Left lung (tissue), 10 donors: ENCODE data around the gene POLR1G. TPM values are rescaled to one million over a fixed set of nuclear protein-coding genes. Genes with fewer than 3 reads are reported as not detected.
A peak's percentile ranks its signal among the peaks of the same experiment; 100 is the strongest.

ENCODE experiments used
- ATAC-seq: fragments of 200-7000 bp; cut with Tn5 transposase; one replicate; pipeline ENCODE4 v1.9.1; 2020; ENCODE audit warnings: moderate library complexity
- DNase-seq, 4 donors: peaks; one replicate each; pipeline ENCODE4 v3.0.0-alpha.2; 2013 to 2020
- H3K27ac ChIP-seq, 2 donors: fragments of 200-600 bp; sonication (generic) in 1 of 2; one replicate each; pipeline versions ENCODE4 v1.5.0 to v1.8.0; 2020 to 2021
- H3K27me3 ChIP-seq, 2 donors: fragments of 200-600 bp; sonication (generic) in 1 of 2; one replicate each; pipeline versions ENCODE4 v1.5.0 to v1.8.0; 2020 to 2021
- H3K36me3 ChIP-seq, 2 donors: fragments of 200-600 bp; sonication (generic) in 1 of 2; one replicate each; pipeline versions ENCODE4 v1.5.0 to v1.8.0; 2020 to 2021
- H3K4me1 ChIP-seq, 2 donors: fragments of 200-600 bp; one replicate each; pipeline ENCODE4 v1.8.0; 2021
- H3K4me3 ChIP-seq, 2 donors: fragments of 200-600 bp; sonication (generic) in 1 of 2; one replicate each; pipeline versions ENCODE4 v1.5.0 to v1.8.0; 2020 to 2021; ENCODE audit warnings: mild to moderate bottlenecking in 1 of 2
- H3K9me3 ChIP-seq, 2 donors: fragments of 200-600 bp; sonication (generic) in 1 of 2; one replicate each; pipeline versions ENCODE4 v1.5.0 to v1.8.0; 2020 to 2021
- intact Hi-C, 2 donors: fragments of 100-400 bp; cut with DNase I; formaldehyde crosslinking; loops; one replicate each; pipeline versions ENCODE4 v1.11.2 to v1.14.2; 2022
- polyA plus RNA-seq, 6 donors: library from polyadenylated mRNA; unstranded; fragments of 120-200 nt; gene quantifications; one replicate each; pipeline ENCODE4 v1.2.1, GENCODE V29; 2013; ENCODE audit not compliant: insufficient read length in 6 of 6
- total RNA-seq, 2 donors: library from RNA; stranded (reverse); fragmentation: NEBNext Ultra II Directional; extraction: Animal tissue kit (Norgen Biotek cat#: 25700); gene quantifications; one replicate each; pipeline ENCODE4 v1.2.1, GENCODE V29; 2021
- TF ChIP-seq, protein P1 (sequence below), 2 donors: fragments of 200-600 bp; sonication (generic) in 1 of 2; IDR thresholded peaks; one replicate each; pipeline versions ENCODE4 v1.5.0 to v1.8.0; 2021; ENCODE audit warnings: antibody characterized with exemption in 2 of 2
- donor health status: DM: no; HTN: yes; CAD: no.
- donor health status: DM: no; HTN: no; CAD: no.

POLR1G gene
- total and polyA plus RNA-seq, 8 donors = 2.8 to 6.0 (median 4.5) TPM

DNA sequence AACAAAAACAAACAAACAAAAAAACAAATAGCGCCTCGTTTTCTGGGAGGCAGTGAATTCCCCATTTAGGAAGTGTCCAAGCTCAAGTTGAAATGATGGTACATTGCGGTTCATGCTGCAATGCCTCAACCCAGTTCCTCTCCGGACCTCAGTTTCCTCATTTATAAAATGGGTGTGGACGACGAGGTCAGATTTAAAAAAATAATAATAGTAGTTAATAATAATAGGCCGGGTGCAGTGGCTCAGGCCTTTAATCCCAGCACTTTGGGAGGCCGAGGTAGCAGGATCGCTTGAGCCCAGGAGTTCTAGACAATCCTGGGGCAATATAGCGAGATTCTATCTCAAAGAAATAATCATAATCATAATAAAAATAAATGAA, 32.7 kb downstream of the POLR1G start:
- peak overlapping the region; percentile 92 to 93 for H3K27ac ChIP-seq
- intact Hi-C loops = no loop called here
- H3K4me3 ChIP-seq = peak overlapping the region; percentile 51 to 62

DNA sequence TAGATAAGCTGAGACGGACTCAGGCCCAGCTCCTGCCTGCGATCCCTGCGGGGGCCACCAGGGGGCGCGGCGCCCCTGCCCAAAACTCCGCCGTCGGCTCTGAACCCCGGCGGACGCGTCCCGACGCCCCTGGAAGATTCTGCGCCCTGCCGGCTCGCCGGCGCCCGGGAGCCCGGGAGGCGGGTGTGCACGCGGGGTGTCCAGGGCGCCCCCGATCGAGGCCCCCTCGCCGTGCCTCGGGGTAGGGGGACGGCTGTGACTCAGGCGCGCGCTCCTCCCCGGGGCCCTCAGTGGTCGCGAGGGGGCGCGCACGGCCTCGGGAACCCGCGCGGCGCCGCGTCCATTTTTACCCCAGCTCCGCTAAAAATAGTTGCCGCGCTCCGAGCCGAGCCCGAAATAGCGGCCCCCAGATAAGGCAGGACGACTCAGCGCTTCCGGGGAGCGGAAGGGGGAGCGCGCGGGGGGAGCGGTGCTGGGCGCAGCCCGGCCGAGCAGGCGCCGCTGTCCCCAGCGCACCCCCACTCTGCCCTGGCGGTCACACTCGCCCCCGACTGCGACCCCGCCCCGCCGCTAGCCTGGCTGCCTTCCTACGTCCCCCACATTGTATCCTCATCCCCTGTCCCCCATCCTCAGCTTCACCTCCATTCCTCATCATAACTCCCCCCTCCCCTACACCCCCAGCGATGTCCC, 33.3 kb downstream of the POLR1G start:
- peak; percentile 82 to 95 (median 88) for DNase-seq
- TF ChIP-seq, protein P1, sequence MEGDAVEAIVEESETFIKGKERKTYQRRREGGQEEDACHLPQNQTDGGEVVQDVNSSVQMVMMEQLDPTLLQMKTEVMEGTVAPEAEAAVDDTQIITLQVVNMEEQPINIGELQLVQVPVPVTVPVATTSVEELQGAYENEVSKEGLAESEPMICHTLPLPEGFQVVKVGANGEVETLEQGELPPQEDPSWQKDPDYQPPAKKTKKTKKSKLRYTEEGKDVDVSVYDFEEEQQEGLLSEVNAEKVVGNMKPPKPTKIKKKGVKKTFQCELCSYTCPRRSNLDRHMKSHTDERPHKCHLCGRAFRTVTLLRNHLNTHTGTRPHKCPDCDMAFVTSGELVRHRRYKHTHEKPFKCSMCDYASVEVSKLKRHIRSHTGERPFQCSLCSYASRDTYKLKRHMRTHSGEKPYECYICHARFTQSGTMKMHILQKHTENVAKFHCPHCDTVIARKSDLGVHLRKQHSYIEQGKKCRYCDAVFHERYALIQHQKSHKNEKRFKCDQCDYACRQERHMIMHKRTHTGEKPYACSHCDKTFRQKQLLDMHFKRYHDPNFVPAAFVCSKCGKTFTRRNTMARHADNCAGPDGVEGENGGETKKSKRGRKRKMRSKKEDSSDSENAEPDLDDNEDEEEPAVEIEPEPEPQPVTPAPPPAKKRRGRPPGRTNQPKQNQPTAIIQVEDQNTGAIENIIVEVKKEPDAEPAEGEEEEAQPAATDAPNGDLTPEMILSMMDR (IDR thresholded peaks at IDR 0.05) = peak; percentile 98 to 100
- peaks cover 9 to 45% of the 10 kb centered on the region in 2 donors for H3K4me1 ChIP-seq
- H3K36me3 ChIP-seq = no peaks in the 10 kb centered on the region
- ATAC-seq = peak; percentile 68
- H3K4me3 ChIP-seq = peak overlapping the region; percentile 51 to 62
- no peaks in the 10 kb centered on the region for H3K9me3 ChIP-seq
- H3K27me3 ChIP-seq = no peaks in the 10 kb centered on the region
- intact Hi-C loops = loop anchor here (5.0 kb wide), 2 partner anchors 38 to 43 kb away; no protein-coding TSS in a partner anchor
- peak overlapping the region; percentile 92 to 93 for H3K27ac ChIP-seq

More for the DNA sequence above, 32.7 kb downstream of the POLR1G start:
- H3K36me3 ChIP-seq = no peaks in the 10 kb centered on the region
- ATAC-seq (no peak), DNase-seq (no peak)
- H3K4me1 ChIP-seq = peaks cover 5 to 40% of the 10 kb centered on the region in 2 donors
- H3K27me3 ChIP-seq = no peaks in the 10 kb centered on the region
- TF ChIP-seq, protein P1 (IDR thresholded peaks at IDR 0.05) = no peak
- no peaks in the 10 kb centered on the region for H3K9me3 ChIP-seq

DNA sequence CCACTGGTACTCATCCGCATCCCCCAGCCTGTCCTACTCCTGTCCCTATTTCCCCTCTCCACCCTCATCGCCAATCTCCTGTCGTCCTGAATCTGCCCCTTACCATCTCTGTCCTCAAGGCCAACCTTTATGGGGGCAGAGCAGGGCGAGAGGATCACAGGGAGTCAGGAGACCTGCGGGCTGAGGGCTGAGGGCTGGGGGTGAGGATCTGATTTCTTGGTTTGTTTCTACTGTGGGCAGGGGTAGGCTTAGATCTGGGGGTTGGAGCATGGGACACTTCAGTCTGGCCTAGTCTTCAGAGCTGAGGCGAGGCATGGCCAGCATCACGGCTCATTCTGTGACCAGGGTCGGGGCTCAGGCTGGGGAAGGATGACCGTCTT, 33.8 kb downstream of the POLR1G start:
- DNase-seq = no peak
- intact Hi-C loops = loop anchor here (5.0 kb wide), 2 partner anchors 37 to 42 kb away; no protein-coding TSS in a partner anchor

DNA sequence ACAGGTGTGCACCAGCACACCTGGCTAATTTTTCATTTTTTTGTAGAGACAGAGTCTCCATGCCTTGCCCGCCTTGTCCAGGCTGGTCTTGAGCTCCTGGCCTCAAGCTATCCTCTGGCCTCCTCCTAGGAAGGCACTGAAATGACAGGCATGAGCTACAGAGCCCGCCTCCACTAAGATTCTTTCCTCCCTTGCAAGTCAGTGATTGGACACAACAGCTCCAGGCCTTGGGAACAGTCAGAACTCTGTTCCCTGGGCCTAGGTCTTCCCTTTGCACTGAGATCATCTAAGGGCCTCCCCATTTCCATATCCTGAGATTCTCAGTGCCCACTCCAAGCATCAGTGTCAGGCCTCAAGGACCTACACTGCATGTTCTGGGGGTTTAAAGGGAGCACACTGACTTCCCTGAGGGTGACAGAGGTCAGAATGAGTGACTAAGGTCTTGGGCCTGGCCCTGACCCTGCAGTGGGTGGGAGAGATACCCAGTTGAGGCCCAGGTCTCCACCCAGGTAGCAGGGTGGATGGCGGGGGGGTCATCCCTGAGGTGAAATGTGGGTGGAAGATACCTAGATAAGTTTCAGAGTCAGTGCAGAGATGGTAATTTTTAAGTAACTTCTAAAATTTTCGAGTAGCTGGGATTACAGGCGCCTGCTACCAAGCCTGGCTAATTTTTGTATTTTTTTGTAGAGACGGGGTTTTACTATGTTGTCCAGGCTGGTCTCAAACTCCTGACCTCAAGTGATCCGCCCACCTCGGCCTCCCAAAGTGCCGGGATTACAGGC, 34.6 kb downstream of the POLR1G start:
- Histone ChIP-seq H3K4me3 (no peak overlapping the region), H3K27me3 (no peaks in the 10 kb centered on the region), H3K36me3 (no peaks in the 10 kb centered on the region), H3K4me1 (peaks cover 10 to 57% of the 10 kb centered on the region in 2 donors), H3K9me3 (no peaks in the 10 kb centered on the region), H3K27ac (no peak overlapping the region)
- TF ChIP-seq, protein P1 (IDR thresholded peaks at IDR 0.05) = no peak
- DNase-seq (no peak), ATAC-seq (no peak)
- intact Hi-C loops = loop anchor here (5.0 kb wide), 2 partner anchors 36 to 41 kb away; no protein-coding TSS in a partner anchor

More for the DNA sequence above, 33.8 kb downstream of the POLR1G start:
- Histone ChIP-seq H3K27me3 (no peaks in the 10 kb centered on the region), H3K36me3 (no peaks in the 10 kb centered on the region), H3K4me1 (peaks cover 10 to 50% of the 10 kb centered on the region in 2 donors), H3K9me3 (no peaks in the 10 kb centered on the region), H3K4me3 (peak overlapping the region; percentile 51 to 62), H3K27ac (peak overlapping the region; percentile 92 to 93)
- TF ChIP-seq, protein P1 (IDR thresholded peaks at IDR 0.05) = no peak
- ATAC-seq = no peak

DNA sequence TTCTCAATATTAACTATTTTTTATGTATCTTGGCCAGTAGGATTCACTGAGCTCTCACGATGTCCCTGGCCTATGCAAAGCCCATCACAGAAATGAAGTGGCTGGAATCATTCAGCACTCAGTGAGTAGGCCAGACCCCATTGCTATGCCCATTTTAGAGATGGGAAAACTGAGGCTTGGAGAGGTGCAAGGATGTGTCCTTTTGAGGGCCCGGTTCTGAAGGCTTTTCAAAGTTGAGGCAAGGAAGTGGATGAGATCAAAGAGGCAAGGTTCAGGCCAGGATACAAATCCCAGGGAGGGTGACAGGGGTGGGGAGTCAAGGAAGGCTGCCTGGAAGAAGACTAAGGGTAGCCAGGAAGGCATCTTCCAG, 35.9 kb downstream of the POLR1G start:
- Histone ChIP-seq H3K27ac (peak overlapping the region; percentile 88 to 94), H3K36me3 (no peaks in the 10 kb centered on the region), H3K27me3 (no peaks in the 10 kb centered on the region), H3K9me3 (no peaks in the 10 kb centered on the region), H3K4me1 (peaks cover 10 to 58% of the 10 kb centered on the region in 2 donors), H3K4me3 (no peak overlapping the region)
- ATAC-seq = no peak
- no peak for DNase-seq
- intact Hi-C loops = loop anchor here (5.0 kb wide), 2 partner anchors 35 to 40 kb away; no protein-coding TSS in a partner anchor
- TF ChIP-seq, protein P1 (IDR thresholded peaks at IDR 0.05) = no peak
